DMS53 (cell line): ENCODE measurements around the gene VTN.

ENCODE experiments used
- DNase-seq: peaks from one replicate; lab custom pipeline; 2025; lab: John Stamatoyannopoulos, UW

VTN gene

DNA sequence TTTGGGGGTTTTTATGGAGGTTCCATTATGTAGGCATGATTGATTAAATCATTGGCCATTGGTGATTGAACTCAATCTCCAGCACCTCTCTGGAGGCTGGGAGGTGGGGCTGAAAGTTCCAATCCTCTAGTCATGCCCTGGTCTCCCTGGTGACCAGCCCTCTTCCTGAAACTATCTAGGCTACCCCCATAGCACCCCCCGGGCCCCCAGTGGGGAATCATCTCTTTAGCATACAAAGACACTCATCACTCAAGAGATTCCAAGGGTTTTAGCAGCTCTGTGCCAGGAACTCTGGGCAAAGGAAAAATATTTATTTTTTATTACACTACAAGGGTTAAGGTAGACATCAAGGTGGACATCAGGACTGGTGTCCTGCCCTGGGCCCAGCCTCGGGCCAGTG lies 25.3 kb upstream of the VTN start:
- no peak for DNase-seq

DNA sequence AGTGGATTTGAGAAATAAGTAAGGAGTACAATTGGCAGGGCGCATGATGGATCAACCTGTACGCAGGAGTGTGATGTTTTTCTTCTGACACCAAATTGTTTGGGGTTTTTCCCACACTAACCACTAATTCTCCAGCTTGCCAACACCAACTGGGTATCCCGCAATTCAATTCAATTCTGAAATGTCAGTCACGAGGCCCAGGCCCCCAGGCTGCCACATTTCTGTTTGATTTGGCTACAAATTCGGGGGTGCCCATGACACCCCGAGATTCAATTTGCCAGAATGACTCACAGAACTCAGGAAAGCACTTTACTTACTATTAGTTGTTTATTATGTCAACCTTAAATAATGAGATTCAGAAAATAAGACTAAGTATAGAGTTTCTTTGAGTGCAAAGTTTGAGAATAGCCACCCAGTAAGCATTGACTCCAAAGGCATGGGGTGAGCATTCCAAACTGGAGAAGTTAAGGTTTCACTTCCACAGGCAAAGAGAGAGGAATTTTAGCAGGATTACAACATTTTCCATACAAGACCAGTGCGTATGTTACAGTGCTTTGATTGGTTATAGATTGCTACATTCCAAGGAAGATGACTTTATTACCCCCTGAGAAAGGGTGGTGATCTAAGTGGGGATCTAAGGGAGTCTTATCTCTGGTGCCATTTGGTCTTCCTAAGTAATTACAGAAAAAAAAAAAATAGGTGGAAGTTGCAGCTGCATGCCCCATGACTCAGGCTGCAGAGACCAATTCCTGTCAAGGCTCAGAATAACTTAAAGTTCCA lies 24.4 kb upstream of the VTN start:
- DNase-seq: no peak

DNA sequence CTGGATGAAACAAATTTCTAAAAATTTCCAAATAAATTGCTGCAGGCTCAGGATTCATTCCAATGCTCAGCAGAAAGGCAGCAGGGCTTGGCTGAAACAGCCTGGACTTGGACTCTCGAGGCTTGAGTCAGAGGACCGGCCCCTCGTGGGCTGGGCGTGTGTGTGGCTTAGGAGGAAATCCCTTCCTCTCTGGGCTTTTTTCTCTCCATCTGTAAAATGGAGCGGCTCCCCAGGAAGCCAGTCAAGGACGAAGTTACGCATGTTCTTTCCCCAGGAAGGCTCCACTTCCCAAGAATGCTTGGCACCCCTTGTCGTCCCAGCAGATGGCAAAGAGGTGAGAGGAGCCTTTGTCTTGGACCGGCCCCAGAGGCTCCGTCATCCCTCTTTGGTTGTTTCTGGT lies 22.4 kb upstream of the VTN start:
- no peak for DNase-seq

DNA sequence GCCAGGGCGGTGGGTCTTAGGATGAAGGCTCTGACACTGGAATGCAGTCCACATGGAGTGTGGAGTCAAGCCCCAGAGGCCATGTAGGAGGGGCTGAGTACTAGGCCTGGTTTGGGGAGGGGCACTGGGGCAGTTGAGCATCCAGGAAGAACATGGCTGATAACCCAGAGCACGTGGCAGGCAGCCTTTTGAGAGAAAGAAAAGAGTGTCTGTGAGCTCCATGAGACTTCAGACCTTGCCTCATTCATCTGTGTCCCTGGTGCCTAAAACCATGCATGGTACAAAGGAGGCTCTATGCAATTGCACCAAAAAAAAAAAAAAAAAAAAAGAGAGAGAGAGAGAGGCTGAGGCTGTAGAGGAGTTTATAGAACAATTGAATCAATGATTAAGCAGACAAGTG lies 21.3 kb upstream of the VTN start:
- DNase-seq: no peak

DNA sequence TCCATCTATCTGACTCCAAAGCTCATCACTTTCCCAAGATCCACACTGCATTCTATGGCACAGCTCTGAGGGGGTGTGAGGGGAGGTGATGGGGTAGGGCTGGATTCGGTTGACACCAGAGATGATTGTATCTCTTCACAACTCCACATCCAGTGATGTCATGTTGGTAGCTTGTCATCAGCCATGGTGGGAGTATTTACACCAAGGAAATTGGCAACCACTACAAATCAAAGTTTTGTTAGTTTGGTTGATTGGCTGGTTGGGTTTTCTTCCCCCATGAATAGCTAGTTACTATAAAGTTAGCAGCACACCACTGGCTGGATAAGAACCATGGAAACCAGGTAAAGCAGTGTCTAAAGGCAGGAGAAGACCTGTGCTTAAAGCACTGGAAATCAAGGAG lies 20.9 kb upstream of the VTN start:
- no peak for DNase-seq

DNA sequence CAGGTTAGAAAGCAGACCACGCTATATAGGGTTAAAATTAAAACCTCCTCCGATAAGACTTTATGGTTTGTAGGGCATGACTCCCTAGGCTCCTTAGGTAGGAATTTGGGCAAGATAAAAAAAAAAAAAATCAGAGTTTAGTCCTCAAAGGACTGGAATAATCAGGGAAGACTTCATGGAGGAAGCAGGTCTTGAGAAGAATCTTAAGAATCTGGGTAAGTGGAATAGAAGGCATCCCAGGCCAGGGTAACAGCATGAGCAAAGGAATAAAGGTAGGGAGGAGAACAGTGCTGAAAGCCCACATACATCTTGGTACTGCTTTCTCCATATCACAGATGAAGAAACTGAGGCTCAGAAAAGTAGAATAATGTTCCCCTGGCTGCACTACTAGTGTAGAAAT lies 20.5 kb upstream of the VTN start:
- no peak for DNase-seq

DNA sequence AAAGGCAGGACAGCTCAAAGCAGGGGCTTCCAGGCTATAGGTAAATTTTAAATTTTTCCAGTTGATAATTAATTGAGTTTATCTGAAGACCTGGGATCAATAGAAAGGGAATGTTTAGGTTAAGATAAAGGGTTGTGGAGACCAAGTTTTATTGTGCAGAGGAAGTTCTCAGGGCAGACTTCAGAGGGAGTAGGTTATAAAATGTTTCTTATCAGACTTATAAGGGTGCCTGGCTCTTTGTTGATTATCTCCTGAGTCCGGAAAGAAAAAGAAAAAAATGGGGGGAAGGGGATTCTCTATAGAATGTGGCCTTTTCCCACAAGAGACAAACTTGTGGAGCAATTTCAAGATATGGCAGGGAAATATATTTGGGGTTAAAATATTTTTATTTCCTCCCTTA lies 20.0 kb upstream of the VTN start:
- DNase-seq: no peak

DNA sequence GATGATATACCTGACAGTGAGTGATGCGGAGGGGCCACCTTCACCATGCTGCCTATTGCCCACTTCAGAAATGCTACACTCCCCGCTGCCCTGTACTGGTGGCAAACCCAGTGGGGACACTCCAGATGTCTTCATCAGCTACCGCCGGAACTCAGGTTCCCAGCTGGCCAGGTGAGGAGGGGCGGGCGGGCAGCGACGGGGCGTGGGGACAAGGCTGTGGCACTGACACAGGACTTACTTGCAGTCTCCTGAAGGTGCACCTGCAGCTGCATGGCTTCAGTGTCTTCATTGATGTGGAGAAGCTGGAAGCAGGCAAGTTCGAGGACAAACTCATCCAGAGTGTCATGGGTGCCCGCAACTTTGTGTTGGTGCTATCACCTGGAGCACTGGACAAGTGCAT lies 18.0 kb upstream of the VTN start:
- DNase-seq: no peak

DNA sequence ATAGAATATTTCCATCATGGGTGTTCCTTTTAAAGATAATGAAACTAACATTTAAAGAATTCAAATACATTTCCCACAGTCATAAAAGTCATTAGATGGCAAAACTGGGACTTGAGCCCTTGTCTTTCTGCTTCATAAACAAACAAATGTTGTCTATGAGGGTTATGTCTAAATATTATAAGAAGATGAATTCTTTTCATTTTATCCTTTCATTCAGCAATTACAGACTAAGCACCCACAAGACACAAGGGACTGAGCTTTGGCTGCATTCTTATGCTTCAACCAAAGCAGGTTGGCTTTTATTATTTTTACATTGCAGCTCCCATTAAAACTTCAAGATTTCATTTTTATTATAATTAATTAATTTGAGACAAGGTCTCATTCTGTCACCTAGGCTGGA lies 16.3 kb upstream of the VTN start:
- DNase-seq: no peak

DNA sequence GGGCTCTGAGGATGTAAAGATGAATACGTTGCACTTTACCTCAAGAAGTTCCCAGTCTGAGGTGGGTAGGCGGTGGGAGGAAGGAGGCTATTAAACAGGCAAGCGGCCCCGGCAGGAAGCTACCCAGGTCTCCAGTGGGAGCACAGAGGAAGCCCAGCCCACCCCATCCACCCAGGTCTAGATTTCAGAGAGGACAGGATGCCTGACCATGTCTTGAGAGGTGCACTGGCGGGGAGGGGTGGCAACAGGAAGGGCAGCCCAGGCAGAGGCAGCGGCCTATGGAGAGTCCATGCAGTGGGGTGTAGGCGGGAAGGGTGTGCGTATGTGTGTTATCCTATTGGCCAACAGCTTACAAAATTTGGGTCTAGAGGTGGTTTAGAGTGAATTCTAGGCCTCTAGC lies 15.3 kb upstream of the VTN start:
- peak; percentile 61 for DNase-seq

DNA sequence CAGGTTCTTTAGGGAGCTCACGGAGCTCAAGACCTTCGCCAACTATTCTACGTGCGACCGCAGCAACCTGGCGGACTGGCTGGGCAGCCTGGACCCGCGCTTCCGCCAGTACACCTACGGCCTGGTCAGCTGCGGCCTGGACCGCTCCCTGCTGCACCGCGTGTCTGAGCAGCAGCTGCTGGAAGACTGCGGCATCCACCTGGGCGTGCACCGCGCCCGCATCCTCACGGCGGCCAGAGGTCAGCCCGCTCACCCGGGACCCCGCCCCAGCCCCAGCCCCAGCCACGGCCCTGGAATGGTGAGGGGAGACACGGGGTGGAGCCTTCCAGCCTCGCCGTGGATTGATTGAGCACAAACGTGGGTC lies 14.9 kb upstream of the VTN start:
- DNase-seq: peak; percentile 76

DNA sequence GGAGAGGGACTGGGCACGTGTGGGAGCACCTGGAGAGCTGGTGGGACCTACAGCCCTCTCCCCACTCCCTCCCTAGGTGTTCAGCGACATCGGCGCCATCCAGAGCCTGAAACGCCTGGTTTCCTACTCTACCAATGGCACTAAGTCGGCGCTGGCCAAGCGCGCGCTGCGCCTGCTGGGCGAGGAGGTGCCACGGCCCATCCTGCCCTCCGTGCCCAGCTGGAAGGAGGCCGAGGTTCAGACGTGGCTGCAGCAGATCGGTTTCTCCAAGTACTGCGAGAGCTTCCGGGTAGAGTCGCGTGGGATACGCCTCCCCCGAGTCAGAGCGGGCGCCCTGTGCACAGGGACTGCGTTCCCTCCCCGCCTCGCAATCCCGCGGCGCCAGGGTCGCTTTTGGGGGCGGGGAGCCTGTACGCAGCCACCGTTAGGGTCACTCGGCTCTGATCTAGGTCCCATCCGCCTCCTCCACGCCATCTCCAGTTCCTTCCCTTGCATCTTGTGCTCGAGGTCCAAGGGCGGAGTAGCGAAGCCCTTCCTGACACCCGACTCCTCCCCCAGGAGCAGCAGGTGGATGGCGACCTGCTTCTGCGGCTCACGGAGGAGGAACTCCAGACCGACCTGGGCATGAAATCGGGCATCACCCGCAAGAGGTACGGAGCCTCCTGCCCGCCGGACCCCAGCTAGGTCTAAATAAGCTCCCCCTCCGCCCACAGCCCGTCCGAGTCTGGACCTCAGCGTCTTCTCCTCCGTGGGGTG lies 14.4 kb upstream of the VTN start:
- DNase-seq: peak; percentile 91

DNA sequence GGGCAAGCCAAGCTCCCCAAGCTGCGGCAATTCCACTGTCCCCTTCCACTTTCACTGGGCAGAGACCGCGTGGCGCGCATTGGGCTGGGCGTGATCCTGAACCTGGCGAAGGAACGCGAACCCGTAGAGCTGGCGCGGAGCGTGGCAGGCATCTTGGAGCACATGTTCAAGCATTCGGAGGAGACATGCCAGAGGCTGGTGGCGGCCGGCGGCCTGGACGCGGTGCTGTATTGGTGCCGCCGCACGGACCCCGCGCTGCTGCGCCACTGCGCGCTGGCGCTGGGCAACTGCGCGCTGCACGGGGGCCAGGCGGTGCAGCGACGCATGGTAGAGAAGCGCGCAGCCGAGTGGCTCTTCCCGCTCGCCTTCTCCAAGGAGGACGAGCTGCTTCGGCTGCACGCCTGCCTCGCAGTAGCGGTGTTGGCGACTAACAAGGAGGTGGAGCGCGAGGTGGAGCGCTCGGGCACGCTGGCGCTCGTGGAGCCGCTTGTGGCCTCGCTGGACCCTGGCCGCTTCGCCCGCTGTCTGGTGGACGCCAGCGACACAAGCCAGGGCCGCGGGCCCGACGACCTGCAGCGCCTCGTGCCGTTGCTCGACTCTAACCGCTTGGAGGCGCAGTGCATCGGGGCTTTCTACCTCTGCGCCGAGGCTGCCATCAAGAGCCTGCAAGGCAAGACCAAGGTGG lies 11.2 kb upstream of the VTN start:
- DNase-seq: peak; percentile 79

DNA sequence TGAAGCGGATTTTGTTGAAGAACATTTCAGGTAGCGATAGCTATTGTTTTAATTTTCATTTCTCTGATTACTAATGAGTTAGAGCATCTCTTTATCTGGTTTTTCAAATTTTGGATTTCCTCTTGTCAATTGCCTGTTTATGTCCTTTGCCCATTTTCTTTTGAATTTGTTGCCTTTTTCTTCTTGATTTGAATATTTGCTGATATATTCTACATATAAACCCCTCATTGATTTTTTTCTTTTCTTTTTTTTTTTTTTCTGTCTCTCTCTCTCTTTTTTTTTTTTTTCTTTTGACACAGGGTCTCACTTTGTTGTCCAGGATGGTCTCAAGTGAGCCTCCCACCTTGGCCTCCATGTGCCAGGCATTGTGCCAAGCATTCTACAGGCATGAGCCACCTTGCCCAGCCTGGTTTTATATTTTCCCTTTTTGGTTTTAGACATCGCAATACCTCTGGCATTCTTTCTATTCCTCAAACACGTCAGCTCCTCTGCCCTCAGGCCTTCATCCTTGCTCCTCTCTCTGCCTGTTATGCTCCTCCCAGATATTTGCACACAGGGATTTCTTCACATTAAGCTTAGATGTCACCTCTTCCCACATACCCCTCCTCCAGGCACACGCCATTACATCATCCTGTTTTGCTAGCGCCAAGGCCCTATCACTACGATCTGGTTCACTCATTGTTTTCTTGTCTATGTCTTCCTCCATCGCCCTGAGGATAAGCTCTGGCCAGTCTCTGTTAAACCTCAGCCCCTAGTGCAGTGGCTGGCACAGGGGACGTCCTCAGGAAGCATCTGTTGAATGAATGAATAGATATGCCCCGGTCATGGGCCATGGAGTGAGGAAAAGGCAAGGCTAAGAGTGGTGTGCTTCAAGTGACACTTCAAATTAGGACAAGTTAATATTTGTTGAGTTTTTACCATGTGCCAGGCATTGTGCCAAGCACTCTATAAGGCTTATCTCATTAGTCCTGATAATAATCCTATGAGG lies 10.0 kb upstream of the VTN start:
- no peak for DNase-seq

DNA sequence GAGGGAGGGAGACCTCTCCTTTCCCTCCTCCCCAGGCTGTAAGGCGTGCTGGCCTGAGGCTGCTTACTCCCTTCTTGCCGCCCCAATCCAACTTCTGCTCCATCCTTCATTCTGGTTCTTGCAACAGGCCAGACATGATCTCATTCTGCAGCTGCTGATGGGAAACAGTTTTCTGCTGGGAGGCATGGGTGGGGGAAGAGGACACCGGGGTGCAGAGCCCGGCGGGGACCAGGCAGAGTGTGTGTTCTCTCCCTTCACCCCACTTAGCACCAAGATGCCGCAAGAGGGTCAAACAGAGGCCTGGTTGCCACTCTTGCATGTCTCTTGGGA lies 2.8 kb upstream of the VTN start:
- no peak for DNase-seq

DNA sequence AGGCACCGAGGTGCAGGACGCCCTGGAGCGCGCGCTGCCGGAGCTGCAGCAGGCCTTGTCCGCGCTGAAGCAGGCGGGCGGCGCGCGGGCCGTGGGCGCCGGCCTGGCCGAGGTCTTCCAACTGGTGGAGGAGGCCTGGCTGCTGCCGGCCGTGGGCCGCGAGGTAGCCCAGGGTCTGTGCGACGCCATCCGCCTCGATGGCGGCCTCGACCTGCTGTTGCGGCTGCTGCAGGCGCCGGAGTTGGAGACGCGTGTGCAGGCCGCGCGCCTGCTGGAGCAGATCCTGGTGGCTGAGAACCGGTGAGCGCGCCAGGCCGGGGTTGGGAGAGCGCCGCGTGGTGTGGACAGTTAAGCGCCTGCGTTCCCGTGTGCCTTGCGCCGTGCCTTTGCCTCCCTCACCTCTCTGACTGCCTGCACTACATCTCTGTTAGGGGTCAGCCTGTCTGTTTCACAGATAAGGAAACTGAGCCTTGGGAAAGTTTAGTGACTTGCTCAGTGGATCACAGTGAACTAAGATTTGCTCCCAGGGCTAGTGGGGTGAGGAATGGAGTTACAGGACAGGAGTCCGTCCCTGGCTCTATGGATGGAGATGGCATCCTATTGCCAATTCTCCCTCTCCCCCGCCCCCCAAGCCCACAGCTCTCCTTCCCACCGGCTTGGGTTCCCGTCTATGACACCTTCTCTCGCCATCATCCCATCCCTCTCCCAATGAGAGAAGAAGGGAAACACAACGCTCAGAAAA lies 2.3 kb upstream of the VTN start:
- DNase-seq: peak; percentile 60

DNA sequence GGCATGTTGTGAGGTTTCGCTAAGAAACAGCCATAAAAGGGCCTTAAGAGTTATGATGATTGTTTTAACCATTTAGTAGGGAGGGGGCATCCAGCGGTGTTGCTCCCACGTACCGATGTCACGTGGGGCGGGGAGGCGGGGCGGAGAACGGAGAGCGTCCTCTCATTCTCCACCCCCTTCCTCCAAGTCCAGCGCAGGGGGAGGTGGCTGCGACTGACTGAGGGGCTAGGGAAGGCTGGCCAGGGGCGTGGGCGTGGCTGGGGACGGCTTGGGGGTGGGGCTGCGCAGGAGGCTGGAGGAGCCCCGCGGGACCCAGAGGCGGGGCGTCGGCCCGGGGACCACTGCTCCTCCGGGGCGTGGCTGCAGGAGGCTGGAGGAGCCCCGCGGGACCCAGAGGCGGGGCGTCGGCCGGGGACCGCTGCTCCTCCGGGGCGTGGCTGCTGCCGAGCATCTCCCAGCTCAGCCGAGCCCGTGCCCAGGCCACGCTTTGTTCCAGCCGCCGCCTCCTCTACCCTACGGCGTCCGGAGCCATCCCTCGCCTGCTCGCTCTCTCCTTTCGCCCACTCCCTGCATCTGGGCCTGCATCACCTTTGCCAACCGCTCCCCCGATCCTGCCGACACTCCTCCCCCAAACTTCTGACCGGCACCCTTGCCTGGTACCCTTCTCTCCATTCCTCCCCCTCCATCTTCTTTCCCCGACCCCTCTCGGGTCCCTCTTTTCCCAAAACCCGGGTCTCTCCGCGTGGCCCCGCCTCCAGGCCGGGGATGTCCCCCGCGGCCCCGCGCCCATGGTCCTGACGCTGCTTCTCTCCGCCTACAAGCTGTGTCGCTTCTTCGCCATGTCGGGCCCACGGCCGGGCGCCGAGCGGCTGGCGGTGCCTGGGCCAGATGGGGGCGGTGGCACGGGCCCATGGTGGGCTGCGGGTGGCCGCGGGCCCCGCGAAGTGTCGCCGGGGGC lies 1.4 kb upstream of the VTN start, which contains the start of gene SARM1:
Gene SARM1, plus strand, starts transcription at position 450 of the 958 bp plus-strand sequence. Its CDS starts 339 bp downstream, at position 789.
- DNase-seq: peak; percentile 74

DNA sequence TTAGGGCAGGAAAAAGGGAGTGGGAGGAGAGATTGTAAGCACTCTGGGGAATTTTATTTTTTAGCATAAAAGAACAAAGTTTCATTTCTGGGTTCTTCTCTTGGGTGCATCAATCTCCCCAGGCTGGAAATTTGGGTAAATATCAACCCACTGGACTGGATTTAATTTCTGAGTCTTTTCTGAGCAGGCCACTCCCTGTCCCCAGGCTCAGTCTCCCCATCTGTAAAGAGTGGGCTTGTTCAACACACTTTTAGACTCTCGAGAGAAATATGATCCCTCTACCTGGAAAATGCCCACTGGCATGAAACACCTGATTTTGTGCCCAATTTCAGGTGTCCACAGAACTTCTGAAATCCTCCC lies 617 bp upstream of the VTN start:
- DNase-seq: no peak

DNA sequence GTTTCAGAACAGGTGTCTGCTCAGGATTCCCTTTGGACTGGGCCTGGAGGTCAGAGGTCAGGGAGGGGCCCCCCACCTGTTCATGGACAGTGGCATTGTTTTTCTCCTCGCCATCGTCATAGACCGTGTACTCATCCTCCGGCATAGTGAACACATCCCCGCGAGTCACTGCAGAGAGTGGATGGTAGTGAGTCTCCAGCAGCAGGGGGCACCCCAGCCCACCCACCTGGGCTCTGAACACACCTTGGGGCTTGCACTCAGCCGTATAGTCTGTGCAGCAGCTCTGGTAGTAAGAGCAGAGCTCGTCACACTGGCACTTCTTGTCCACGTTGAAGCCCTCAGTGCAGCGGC lies 448 bp downstream of the VTN start:
- DNase-seq: no peak
